ENCODE measurements around the gene ARL15. TPM values are rescaled to one million over a fixed set of nuclear protein-coding genes. Genes with fewer than 3 reads are reported as not detected.

The ARL15 gene
- total RNA-seq, 4 donors from 2014 or later: 19.6 to 52.5 (median 30.6) TPM

DNA sequence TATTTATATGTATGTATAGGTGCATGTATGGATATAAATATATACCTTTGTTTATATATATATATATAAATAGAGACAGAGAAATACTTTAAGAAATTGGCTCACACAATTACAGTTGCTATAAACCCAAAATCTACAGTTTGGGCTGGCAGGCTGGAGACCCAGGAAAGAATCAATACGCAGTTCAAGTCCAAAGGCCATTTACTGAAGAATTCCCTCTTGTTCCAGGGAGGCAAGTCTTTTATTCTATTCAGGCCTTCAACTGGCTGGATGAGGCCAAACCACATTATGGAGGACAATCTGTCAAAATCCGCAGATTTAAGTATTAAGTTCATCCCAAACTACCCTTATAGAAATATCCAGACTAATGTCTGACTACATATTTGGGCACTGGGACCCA lies 144.7 kb downstream of the ARL15 start:
- TF ChIP-seq, protein P1, sequence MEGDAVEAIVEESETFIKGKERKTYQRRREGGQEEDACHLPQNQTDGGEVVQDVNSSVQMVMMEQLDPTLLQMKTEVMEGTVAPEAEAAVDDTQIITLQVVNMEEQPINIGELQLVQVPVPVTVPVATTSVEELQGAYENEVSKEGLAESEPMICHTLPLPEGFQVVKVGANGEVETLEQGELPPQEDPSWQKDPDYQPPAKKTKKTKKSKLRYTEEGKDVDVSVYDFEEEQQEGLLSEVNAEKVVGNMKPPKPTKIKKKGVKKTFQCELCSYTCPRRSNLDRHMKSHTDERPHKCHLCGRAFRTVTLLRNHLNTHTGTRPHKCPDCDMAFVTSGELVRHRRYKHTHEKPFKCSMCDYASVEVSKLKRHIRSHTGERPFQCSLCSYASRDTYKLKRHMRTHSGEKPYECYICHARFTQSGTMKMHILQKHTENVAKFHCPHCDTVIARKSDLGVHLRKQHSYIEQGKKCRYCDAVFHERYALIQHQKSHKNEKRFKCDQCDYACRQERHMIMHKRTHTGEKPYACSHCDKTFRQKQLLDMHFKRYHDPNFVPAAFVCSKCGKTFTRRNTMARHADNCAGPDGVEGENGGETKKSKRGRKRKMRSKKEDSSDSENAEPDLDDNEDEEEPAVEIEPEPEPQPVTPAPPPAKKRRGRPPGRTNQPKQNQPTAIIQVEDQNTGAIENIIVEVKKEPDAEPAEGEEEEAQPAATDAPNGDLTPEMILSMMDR (IDR thresholded peaks at IDR 0.05; ENCODE audit: low read depth): no peak

DNA sequence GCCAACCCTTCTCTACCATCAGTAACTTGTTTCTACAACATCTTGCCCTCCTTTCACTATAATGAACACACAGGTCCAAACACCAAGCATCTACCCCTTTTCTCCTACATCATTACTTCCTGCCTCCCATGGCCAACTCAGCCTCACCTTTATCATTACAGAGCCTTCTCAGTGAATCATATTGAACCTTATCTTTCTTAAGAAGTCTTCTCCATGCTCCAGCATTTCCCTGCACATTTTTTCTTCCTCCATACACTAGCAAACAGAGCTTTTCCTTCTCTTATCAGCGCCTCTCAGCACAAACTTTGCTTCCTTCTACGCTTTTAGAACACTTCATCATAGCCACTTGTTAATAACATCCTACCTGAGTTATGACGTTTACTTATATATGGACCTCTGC lies 148.2 kb downstream of the ARL15 start:
- TF ChIP-seq, protein P1 (IDR thresholded peaks at IDR 0.05; ENCODE audit: low read depth): no peak

DNA sequence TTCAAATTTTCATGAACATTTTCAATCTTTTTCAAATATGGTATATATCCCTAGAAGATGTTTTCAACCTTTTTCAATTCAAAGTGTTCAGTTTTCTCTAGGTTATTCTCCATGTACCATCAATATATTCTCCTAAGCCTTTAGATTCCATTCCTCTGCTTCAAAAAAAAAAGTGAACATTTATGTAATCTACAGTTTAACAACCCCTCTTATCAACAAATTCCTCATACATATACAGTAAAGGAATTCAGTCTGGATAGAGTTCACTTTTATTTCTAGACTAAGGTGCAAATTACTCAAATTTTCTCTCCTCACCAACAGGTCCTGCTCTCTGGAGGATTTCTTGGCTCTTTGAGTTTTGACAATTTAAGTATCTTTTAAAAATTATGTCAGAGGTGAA lies 150.0 kb downstream of the ARL15 start:
- TF ChIP-seq, protein P1 (IDR thresholded peaks at IDR 0.05; ENCODE audit: low read depth): no peak

DNA sequence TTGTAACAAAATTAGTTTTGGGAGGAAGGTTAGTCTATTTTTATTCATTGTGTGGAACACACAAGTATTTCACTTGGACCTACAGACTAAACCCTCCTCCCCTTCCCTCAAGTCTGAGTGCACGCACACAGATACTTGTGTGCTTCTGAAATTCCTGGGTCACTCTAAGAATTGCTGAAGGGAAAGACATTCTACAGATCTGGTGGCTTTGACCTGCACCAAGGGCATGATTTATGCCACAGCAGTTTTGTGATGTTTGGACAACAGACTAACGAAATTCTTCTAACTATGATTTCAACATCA lies 150.5 kb downstream of the ARL15 start:
- TF ChIP-seq, protein P1 (IDR thresholded peaks at IDR 0.05; ENCODE audit: low read depth): no peak

DNA sequence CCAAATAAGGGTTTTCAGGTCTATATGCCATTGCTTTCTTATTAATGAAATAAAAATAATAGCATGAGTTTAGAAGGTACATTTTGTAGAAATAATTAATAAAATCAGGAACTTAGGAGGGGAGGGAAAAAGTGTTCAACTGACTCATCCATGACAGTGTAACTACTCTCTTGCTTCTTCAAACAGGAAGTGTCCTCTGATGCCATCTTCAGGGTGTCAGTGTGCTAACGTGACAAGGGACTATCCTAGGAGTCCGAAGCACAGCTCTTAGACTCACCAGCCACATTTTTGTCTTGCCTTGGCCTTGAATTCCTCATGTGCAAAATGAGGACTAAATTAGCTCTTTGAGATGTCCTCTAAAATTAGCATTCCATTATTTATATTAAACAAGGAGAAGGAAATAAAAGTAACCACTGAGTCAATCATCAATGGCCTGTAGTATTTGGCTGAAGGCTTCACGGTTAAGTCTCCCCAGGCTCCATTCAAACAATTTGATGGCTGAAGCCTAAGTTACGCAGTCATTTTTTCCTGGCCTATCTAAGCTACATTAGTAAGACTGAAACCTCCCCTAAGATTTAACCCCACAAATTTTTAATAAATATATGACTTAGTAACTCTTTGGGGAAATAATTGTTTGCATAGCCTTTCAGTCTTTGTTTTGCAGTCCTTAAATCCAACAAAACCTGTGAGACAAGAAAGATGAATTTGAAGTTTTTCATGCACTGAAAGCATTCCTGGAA lies 151.1 kb downstream of the ARL15 start:
- TF ChIP-seq, protein P1 (IDR thresholded peaks at IDR 0.05; ENCODE audit: low read depth): no peak

DNA sequence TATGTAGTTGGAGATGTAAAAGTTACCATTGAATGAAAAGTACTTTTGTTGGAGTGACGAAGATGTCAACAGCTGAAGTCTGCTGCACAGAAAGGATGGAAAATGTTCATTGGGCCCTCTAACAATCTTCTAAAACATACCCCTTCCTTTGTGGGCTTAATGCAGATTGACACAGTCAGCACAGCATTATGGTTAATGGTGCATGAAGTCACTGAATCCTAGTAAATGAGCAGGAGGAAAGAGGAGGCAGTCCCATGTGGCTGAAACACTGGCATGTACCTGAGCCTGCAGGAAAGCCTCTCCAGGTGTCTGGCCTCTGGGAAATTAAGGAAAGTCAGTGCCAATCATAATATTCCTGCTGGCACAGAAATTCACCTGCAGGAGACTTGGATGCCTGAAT lies 153.8 kb downstream of the ARL15 start:
- TF ChIP-seq, protein P1 (IDR thresholded peaks at IDR 0.05; ENCODE audit: low read depth): no peak

DNA sequence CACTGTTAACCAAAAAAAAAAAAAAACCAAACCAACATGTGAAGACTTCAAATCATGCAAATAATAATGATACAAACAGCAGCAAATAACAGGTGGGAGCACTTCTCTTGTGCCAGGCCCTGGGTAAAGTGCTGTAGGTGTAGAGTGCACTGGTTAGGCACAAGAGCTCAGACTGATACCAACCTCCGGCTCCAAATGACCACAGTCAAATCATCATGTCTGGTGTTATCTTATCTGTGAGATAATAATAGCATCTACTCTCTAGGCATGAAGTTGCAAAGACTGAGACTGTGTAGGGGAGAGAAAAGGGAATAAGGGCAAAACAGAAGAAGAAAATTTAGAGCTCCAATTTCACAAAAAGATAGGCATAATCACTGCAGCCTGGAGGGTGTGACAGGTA lies 159.5 kb downstream of the ARL15 start:
- TF ChIP-seq, protein P1 (IDR thresholded peaks at IDR 0.05; ENCODE audit: low read depth): no peak
